ENCODE results near the gene NFILZ.
"Not testable (repeated sequence)": the region's sequence is repeated elsewhere in the genome, so short reads cannot be mapped to it uniquely, and the experiment has no call there.

NFILZ gene

DNA sequence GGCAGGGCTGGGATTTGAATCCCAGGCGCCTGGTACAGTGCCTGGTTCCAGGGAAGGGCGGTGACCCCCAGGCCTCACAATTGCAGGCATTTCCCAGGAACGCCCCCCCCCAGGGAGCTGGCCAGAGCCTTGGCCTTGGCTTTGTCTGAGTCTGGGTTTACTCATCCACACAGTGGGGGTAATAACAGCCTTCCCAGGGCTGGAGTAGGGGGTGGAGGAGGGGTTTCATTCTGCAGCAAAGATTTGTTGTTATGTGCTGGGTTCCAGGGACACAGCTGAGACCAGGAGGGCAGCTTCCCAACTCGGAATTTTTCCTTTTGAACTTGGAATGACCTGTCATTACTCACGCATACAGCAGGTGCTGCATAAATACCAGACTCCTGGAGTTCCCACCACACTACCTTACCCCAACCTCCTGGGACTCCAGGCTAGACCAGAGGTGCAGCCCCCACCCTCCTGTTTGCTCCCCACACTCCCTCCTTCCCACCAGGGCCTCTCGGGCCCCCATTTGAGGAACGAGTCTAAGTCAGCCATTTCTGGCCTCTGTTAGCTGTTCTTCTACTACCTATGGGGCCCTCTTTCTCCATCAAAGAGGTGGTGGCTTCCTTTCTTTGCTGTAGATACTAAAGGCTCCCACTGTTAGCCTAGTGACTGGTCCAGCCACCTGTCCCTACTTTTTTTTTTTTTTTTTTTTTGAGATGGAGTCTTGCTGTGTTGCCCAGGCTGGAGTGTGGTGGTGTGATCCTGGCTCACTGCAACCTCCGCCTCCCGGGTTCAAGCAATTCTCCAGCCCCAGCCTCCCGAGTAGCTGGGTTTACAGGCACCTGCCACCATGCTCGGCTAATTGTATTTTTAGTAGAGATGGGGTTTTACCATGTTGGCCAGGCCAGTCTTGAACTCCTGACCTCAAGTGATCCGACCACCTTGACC lies 18.3 kb upstream of the NFILZ start:
- Histone ChIP-seq H3K9me3 (ENCODE audit: control insufficient read depth in 1 of 2, low read length in 2 of 2) (no peaks in the 10 kb centered on the region), H3K4me1 (ENCODE audit: control insufficient read depth in 1 of 2, insufficient read depth in 2 of 2, low read length in 2 of 2) (peaks cover 0 to 20% of the 10 kb centered on the region in 2 donors), H3K27ac (ENCODE audit: low read length) (no peak overlapping the region), H3K4me3 (ENCODE audit: low read depth in 1 of 2, low read length in 2 of 2) (no peak overlapping the region), H3K27me3 (ENCODE audit: low read depth, low read length) (peaks cover 8% of the 10 kb centered on the region), H3K36me3 (ENCODE audit: control insufficient read depth in 1 of 2, insufficient read depth in 2 of 2, low read length in 2 of 2) (no peaks in the 10 kb centered on the region)

DNA sequence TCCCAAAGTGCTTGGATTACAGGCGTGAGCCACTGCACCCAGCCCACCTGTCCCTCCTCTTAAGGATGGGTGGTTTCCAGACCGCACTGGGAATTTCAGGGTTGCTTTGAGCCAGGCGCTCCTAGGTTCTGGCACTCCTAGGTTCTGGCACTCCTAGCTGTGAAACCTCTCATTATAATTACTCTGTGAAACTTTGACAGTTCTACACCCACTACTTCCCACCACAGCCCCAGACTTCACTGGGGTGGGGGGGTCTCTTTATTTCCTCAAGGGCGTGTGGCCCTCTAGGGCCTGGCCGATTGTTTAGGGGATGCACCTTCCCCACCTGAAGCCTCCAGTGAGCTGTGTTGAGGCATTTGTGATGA lies 17.6 kb upstream of the NFILZ start:
- Histone ChIP-seq H3K4me3 (ENCODE audit: low read depth in 1 of 2, low read length in 2 of 2) (no peak overlapping the region), H3K27me3 (ENCODE audit: low read depth, low read length) (peaks cover 8% of the 10 kb centered on the region), H3K36me3 (ENCODE audit: control insufficient read depth in 1 of 2, insufficient read depth in 2 of 2, low read length in 2 of 2) (no peaks in the 10 kb centered on the region), H3K9me3 (ENCODE audit: control insufficient read depth in 1 of 2, low read length in 2 of 2) (no peaks in the 10 kb centered on the region), H3K4me1 (ENCODE audit: control insufficient read depth in 1 of 2, insufficient read depth in 2 of 2, low read length in 2 of 2) (peaks cover 0 to 20% of the 10 kb centered on the region in 2 donors), H3K27ac (ENCODE audit: low read length) (no peak overlapping the region)

DNA sequence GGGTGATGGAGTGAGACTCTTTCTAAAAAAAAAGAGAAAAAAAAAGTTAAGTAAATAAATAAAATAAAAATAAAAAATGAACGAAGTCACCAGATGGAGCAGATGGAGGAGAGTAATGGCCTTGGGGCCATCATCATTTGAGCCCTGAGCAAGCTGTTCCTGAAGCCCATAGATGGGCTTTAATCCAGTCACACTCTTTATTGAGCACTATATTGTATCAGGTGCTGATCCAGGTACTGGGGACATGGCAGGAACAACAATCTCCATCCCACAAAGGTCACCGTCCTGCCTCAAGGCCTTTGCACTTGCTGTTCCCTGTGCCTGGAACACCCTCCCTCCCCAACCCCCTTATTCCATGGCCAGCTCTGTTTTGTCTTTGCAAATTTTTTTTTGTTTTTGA lies 16.0 kb upstream of the NFILZ start:
- no peak overlapping the region for H3K4me3 ChIP-seq (ENCODE audit: low read depth in 1 of 2, low read length in 2 of 2)
- no peaks in the 10 kb centered on the region for H3K9me3 ChIP-seq (ENCODE audit: control insufficient read depth in 1 of 2, low read length in 2 of 2)
- H3K36me3 ChIP-seq (ENCODE audit: control insufficient read depth in 1 of 2, insufficient read depth in 2 of 2, low read length in 2 of 2) = no peaks in the 10 kb centered on the region
- no peak overlapping the region for H3K27ac ChIP-seq (ENCODE audit: low read length)
- H3K4me1 ChIP-seq (ENCODE audit: control insufficient read depth in 1 of 2, insufficient read depth in 2 of 2, low read length in 2 of 2) = peaks cover 0 to 8% of the 10 kb centered on the region in 2 donors
- H3K27me3 ChIP-seq (ENCODE audit: low read depth, low read length) = peaks cover 8% of the 10 kb centered on the region

DNA sequence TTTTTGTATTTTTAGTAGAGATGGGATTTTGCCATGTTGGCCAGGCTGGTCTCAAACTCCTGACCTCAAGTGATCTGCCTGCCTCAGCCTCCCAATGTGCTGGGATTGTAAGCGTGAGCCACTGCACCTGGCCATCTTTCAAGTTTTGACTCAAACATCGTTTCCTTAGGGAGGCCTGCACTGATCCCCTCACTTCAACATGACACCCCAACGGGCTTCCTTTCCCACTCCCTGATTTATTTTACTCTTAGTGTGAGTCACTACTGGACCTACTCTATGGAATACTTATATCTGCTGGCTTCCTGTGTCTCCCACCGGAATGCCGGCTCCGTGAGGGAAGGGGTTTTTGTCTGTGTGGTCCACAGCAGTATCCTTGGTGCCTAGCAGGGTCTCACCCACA lies 15.4 kb upstream of the NFILZ start:
- Histone ChIP-seq H3K27me3 (ENCODE audit: low read depth, low read length) (peaks cover 3% of the 10 kb centered on the region), H3K36me3 (ENCODE audit: control insufficient read depth in 1 of 2, insufficient read depth in 2 of 2, low read length in 2 of 2) (no peaks in the 10 kb centered on the region), H3K27ac (ENCODE audit: low read length) (no peak overlapping the region), H3K4me3 (ENCODE audit: low read depth in 1 of 2, low read length in 2 of 2) (no peak overlapping the region), H3K4me1 (ENCODE audit: control insufficient read depth in 1 of 2, insufficient read depth in 2 of 2, low read length in 2 of 2) (peaks cover 0 to 8% of the 10 kb centered on the region in 2 donors), H3K9me3 (ENCODE audit: control insufficient read depth in 1 of 2, low read length in 2 of 2) (no peaks in the 10 kb centered on the region)

DNA sequence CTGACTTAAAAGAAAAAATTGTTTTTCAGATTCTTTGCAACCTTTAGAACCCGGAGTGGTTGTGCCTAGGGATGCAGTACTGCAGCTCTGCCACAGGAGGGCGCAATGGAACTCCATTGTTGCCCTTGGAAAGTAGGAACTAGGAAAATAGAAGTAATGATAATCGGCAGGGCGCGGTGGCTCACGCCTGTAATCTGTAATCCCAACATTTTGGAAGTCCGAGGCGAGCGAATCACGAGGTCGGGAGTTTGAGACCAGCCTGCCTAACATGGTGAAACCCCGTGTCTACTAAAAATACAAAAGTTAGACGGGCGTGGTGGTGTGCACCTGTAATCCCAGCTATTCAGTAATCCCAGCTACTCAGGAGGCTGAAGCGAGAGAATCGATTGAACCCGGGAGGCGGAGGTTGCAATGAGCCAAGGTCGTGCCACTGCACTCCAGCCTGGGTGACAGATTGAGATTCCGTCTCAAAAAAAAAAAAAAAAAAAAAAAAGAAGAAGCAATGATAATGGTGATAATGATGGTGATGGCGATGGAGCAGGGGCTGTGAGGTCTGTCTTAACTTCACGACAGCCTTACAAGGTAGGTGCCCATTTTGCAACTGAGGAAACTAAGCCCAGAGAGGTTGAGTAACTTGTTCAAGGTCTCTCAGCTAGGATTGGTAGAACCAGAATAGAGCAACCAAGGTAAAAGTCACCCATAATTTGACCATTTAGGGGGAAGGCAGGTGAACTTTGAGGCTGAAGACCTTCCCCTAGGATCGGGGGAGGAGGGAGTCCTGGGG lies 14.4 kb upstream of the NFILZ start:
- Histone ChIP-seq H3K4me1 (ENCODE audit: control insufficient read depth in 1 of 2, insufficient read depth in 2 of 2, low read length in 2 of 2) (peaks cover 0 to 8% of the 10 kb centered on the region in 2 donors), H3K36me3 (ENCODE audit: control insufficient read depth in 1 of 2, insufficient read depth in 2 of 2, low read length in 2 of 2) (no peaks in the 10 kb centered on the region)

DNA sequence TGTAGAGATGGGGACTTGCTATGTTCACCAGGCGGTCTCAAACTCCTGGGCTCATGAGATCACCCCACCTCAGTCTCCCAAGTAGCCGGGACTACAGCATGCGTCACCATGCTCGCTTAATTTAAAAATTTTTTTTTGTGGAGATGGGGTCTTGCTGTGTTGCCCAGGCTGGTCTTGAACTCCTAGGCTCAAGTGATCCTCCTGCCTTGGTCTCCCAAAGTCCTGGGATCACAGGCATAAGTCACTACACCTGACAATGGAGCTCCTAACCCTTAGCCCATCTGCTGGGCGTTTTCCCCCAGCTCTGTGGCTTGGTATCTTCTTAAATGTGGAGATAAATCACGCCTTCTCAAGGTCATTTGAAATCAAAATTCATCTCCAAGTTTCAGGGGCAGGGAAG lies 13.6 kb upstream of the NFILZ start:
- Histone ChIP-seq H3K36me3 (ENCODE audit: control insufficient read depth in 1 of 2, insufficient read depth in 2 of 2, low read length in 2 of 2) (no peaks in the 10 kb centered on the region), H3K4me3 (ENCODE audit: low read depth in 1 of 2, low read length in 2 of 2) (no peak overlapping the region), H3K4me1 (ENCODE audit: control insufficient read depth in 1 of 2, insufficient read depth in 2 of 2, low read length in 2 of 2) (peaks cover 0 to 3% of the 10 kb centered on the region in 2 donors), H3K27me3 (ENCODE audit: low read depth, low read length) (no peaks in the 10 kb centered on the region), H3K27ac (ENCODE audit: low read length) (no peak overlapping the region), H3K9me3 (ENCODE audit: control insufficient read depth in 1 of 2, low read length in 2 of 2) (no peaks in the 10 kb centered on the region)

More for the DNA sequence above, 14.4 kb upstream of the NFILZ start:
- no peaks in the 10 kb centered on the region for H3K9me3 ChIP-seq (ENCODE audit: control insufficient read depth in 1 of 2, low read length in 2 of 2)
- H3K4me3 ChIP-seq (ENCODE audit: low read depth in 1 of 2, low read length in 2 of 2) = no peak overlapping the region
- H3K27me3 ChIP-seq (ENCODE audit: low read depth, low read length) = no peaks in the 10 kb centered on the region
- H3K27ac ChIP-seq (ENCODE audit: low read length) = no peak overlapping the region

DNA sequence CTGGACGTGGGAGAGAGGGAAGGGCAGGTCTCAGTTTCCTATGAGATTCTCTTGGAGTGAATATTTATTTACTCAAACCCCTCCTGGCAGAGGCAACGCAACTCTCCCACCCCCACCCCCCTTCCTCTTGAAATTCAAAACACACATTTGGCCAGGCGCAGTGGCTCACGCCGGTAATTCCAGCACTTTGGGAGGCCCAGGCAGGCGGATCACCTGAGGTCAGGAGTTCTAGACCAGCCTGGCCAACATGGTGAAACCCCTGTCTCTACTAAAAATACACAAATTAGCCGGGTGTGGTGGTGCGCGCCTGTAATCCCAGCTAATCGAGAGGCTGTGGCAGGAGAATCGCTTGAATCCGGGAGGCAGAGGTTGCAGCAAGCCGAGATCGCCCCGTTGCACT lies 13.1 kb upstream of the NFILZ start:
- not testable (repeated sequence) for H3K27ac ChIP-seq (ENCODE audit: low read length); H3K9me3 ChIP-seq (ENCODE audit: control insufficient read depth in 1 of 2, low read length in 2 of 2); H3K4me3 ChIP-seq (ENCODE audit: low read depth in 1 of 2, low read length in 2 of 2); H3K4me1 ChIP-seq (ENCODE audit: control insufficient read depth in 1 of 2, insufficient read depth in 2 of 2, low read length in 2 of 2); H3K27me3 ChIP-seq (ENCODE audit: low read depth, low read length); H3K36me3 ChIP-seq (ENCODE audit: control insufficient read depth in 1 of 2, insufficient read depth in 2 of 2, low read length in 2 of 2)

DNA sequence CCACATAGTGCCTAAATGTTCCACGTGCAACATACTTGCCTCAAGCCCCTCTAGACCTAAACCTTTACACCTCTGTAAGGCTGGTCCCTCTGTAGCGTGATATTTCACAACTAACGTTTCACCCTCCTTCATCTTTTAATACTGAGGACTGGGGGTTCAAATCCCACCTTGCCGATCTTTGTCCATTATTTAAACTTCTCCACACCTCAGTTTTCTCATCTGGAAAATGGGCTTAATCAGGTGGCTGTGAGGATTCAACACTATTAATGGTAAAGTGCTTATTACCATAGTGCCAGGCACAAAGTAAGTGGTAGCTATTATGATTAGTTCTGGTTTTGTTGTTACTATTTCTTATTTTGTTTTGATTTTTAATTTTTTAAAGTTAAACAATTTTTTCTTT lies 12.4 kb upstream of the NFILZ start:
- Histone ChIP-seq H3K36me3 (ENCODE audit: control insufficient read depth in 1 of 2, insufficient read depth in 2 of 2, low read length in 2 of 2) (no peaks in the 10 kb centered on the region), H3K9me3 (ENCODE audit: control insufficient read depth in 1 of 2, low read length in 2 of 2) (no peaks in the 10 kb centered on the region), H3K27me3 (ENCODE audit: low read depth, low read length) (no peaks in the 10 kb centered on the region), H3K27ac (ENCODE audit: low read length) (no peak overlapping the region), H3K4me1 (ENCODE audit: control insufficient read depth in 1 of 2, insufficient read depth in 2 of 2, low read length in 2 of 2) (no peaks in the 10 kb centered on the region), H3K4me3 (ENCODE audit: low read depth in 1 of 2, low read length in 2 of 2) (no peak overlapping the region)

DNA sequence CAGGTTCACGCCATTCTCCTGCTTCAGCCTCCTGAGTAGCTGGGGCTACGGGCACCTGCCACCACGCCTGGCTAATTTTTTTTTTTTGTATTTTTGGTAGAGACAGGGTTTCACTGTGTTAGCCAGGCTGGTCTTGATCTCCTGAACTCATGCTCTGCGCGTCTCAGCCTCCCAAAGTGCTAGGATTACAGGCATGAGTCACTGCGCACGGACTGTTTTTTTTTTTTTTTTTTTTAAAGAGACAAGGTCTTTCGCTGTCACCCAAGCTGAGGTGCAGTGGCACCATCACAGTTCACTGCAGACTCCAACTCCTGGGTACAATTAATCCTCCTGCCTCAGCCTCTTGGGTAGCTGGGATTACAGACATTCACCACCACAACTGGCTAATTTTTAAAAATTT lies 11.7 kb upstream of the NFILZ start:
- Histone ChIP-seq H3K27me3 (ENCODE audit: low read depth, low read length) (no peaks in the 10 kb centered on the region), H3K4me3 (ENCODE audit: low read depth in 1 of 2, low read length in 2 of 2) (no peak overlapping the region), H3K27ac (ENCODE audit: low read length) (no peak overlapping the region), H3K9me3 (ENCODE audit: control insufficient read depth in 1 of 2, low read length in 2 of 2) (no peaks in the 10 kb centered on the region), H3K4me1 (ENCODE audit: control insufficient read depth in 1 of 2, insufficient read depth in 2 of 2, low read length in 2 of 2) (no peaks in the 10 kb centered on the region), H3K36me3 (ENCODE audit: control insufficient read depth in 1 of 2, insufficient read depth in 2 of 2, low read length in 2 of 2) (no peaks in the 10 kb centered on the region)

DNA sequence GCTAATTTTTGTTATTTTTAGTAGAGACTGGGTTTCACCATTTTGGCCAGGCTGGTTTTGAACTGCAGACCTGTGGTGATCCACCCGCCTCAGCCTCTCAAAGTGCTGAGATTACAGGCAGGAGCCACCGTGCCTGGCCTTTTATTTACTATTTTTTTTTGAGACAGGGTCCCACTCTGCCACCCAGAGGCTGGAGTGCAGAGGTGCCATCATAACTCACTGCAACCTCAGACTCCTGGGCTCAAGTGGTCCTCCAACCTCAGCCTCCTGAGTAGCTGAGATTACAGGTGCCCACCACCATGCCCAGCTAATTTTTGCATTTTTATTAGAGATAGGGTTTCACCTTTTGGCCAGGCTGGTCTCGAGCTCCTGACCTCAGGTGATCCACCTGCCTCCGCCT lies 7.5 kb upstream of the NFILZ start:
- H3K36me3 ChIP-seq (ENCODE audit: control insufficient read depth in 1 of 2, insufficient read depth in 2 of 2, low read length in 2 of 2); H3K4me3 ChIP-seq (ENCODE audit: low read depth in 1 of 2, low read length in 2 of 2); H3K9me3 ChIP-seq (ENCODE audit: control insufficient read depth in 1 of 2, low read length in 2 of 2); H3K27ac ChIP-seq (ENCODE audit: low read length); H3K27me3 ChIP-seq (ENCODE audit: low read depth, low read length); H3K4me1 ChIP-seq (ENCODE audit: control insufficient read depth in 1 of 2, insufficient read depth in 2 of 2, low read length in 2 of 2): not testable (repeated sequence)

DNA sequence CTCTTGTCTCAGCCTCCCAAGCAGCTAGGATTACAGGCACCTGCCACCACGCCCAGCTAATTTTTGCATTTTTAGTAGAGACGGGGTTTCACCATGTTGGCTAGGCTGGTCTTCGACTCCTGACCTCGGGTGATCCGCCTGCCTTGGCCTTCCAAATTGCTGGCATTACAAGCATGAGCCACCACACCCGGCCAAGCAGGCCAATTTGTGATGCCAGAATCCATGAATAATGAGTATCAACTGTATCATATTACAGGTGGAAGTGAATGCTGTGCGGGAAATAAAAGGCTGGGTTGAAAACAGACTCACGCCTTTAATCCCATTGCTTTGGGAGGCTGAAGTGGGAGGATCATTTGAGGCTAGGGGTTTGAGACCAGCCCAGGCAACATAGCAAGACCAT lies 3.6 kb upstream of the NFILZ start:
- Histone ChIP-seq H3K9me3 (ENCODE audit: control insufficient read depth in 1 of 2, low read length in 2 of 2) (peaks cover 0 to 14% of the 10 kb centered on the region in 2 donors), H3K27ac (ENCODE audit: low read length) (no peak overlapping the region), H3K27me3 (ENCODE audit: low read depth, low read length) (no peaks in the 10 kb centered on the region), H3K36me3 (ENCODE audit: control insufficient read depth in 1 of 2, insufficient read depth in 2 of 2, low read length in 2 of 2) (no peaks in the 10 kb centered on the region), H3K4me3 (ENCODE audit: low read depth in 1 of 2, low read length in 2 of 2) (no peak overlapping the region), H3K4me1 (ENCODE audit: control insufficient read depth in 1 of 2, insufficient read depth in 2 of 2, low read length in 2 of 2) (peaks cover 0 to 6% of the 10 kb centered on the region in 2 donors)
